ENCODE results near the gene ACY1. TPM values are rescaled to one million over a fixed set of nuclear protein-coding genes. Genes with fewer than 3 reads are reported as not detected.

ACY1 gene
- total and polyA plus RNA-seq, 2 of the 13 experiments (the other 11 are each of a cell fraction or from before 2014, with no cell fraction given): 113 to 162 TPM

DNA sequence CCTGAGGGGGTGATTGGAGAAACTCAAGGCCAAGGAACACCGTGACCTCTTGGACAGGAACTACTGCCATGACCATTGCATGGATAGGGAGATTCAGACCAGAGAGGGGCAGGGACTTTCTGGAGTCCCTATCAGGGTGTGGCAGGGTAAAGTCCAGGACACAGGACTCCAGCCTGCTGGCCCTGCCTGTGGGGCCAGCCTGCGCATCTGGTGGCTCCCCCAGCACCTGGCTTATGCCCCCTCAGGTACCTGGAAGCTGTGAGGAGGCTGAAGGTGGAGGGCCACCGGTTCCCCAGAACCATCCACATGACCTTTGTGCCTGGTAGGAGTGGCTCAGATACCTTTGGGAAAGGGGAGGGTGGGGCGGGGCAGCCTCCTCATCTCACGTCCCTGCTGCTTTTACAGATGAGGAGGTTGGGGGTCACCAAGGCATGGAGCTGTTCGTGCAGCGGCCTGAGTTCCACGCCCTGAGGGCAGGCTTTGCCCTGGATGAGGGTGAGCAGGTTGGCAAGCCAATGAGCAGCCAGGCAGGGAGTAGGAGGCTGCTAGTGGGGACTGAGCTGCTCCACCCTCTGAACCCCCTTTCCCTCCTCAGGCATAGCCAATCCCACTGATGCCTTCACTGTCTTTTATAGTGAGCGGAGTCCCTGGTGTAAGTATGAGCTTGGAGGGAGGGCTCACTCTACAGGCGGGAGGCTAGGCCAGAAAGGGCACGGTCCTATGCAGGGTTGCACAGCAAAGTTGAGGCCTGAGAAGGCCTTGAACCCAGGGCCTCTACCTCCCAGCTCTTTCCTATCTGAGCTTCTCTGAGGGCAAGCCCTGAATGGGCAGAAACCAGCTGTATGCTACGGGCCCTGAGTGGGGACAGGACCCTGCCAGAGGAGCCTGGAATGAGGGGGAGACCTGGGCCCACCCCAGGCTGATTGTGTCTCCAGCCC, 2.9 kb downstream of the ACY1 start (continued):
- TF ChIP-seq MTA1 (CRISPR knock-in tag; IDR thresholded peaks at IDR 0.05; ENCODE audit: borderline replicate concordance) (no peak), ZNF207 (IDR thresholded peaks at IDR 0.05; ENCODE audit: borderline replicate concordance) (no peak), GABPA (IDR thresholded peaks at IDR 0.05; ENCODE audit: low read depth, low read length) (no peak), GABPA (CRISPR knock-in tag; IDR thresholded peaks at IDR 0.05; ENCODE audit: low read depth) (no peak), JARID2 (CRISPR knock-in tag; IDR thresholded peaks at IDR 0.05; ENCODE audit: insufficient replicate concordance) (no peak), KLF12 (CRISPR knock-in tag; IDR thresholded peaks at IDR 0.05; ENCODE audit: borderline replicate concordance) (no peak), PAF1 (CRISPR knock-in tag; IDR thresholded peaks at IDR 0.05) (no peak), ZNF709 (CRISPR knock-in tag; IDR thresholded peaks at IDR 0.05) (no peak), SNAI1 (CRISPR knock-in tag; IDR thresholded peaks at IDR 0.05; ENCODE audit: borderline replicate concordance) (no peak), ZNF768 (CRISPR knock-in tag; IDR thresholded peaks at IDR 0.05) (peak; percentile 90), MXI1 (IDR thresholded peaks at IDR 0.05; ENCODE audit: borderline replicate concordance, low read depth, low read length) (no peak), IKZF4 (CRISPR knock-in tag; IDR thresholded peaks at IDR 0.05; ENCODE audit: borderline replicate concordance, low read depth, not compliant biosample characterization) (no peak)
- TF ChIP-seq, protein P1, sequence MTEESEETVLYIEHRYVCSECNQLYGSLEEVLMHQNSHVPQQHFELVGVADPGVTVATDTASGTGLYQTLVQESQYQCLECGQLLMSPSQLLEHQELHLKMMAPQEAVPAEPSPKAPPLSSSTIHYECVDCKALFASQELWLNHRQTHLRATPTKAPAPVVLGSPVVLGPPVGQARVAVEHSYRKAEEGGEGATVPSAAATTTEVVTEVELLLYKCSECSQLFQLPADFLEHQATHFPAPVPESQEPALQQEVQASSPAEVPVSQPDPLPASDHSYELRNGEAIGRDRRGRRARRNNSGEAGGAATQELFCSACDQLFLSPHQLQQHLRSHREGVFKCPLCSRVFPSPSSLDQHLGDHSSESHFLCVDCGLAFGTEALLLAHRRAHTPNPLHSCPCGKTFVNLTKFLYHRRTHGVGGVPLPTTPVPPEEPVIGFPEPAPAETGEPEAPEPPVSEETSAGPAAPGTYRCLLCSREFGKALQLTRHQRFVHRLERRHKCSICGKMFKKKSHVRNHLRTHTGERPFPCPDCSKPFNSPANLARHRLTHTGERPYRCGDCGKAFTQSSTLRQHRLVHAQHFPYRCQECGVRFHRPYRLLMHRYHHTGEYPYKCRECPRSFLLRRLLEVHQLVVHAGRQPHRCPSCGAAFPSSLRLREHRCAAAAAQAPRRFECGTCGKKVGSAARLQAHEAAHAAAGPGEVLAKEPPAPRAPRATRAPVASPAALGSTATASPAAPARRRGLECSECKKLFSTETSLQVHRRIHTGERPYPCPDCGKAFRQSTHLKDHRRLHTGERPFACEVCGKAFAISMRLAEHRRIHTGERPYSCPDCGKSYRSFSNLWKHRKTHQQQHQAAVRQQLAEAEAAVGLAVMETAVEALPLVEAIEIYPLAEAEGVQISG (CRISPR knock-in tag; IDR thresholded peaks at IDR 0.05): no peak
- TF ChIP-seq, protein P2, sequence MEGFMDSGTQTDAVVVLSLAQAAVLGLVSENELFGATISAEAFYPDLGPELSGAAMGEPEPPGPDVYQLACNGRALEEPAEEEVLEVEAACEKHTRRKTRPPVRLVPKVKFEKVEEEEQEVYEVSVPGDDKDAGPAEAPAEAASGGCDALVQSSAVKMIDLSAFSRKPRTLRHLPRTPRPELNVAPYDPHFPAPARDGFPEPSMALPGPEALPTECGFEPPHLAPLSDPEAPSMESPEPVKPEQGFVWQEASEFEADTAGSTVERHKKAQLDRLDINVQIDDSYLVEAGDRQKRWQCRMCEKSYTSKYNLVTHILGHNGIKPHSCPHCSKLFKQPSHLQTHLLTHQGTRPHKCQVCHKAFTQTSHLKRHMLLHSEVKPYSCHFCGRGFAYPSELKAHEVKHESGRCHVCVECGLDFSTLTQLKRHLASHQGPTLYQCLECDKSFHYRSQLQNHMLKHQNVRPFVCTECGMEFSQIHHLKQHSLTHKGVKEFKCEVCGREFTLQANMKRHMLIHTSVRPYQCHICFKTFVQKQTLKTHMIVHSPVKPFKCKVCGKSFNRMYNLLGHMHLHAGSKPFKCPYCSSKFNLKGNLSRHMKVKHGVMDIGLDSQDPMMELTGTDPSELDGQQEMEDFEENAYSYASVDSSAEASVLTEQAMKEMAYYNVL (CRISPR knock-in tag; IDR thresholded peaks at IDR 0.05; ENCODE audit: borderline replicate concordance): no peak
- TF ChIP-seq, protein P3, sequence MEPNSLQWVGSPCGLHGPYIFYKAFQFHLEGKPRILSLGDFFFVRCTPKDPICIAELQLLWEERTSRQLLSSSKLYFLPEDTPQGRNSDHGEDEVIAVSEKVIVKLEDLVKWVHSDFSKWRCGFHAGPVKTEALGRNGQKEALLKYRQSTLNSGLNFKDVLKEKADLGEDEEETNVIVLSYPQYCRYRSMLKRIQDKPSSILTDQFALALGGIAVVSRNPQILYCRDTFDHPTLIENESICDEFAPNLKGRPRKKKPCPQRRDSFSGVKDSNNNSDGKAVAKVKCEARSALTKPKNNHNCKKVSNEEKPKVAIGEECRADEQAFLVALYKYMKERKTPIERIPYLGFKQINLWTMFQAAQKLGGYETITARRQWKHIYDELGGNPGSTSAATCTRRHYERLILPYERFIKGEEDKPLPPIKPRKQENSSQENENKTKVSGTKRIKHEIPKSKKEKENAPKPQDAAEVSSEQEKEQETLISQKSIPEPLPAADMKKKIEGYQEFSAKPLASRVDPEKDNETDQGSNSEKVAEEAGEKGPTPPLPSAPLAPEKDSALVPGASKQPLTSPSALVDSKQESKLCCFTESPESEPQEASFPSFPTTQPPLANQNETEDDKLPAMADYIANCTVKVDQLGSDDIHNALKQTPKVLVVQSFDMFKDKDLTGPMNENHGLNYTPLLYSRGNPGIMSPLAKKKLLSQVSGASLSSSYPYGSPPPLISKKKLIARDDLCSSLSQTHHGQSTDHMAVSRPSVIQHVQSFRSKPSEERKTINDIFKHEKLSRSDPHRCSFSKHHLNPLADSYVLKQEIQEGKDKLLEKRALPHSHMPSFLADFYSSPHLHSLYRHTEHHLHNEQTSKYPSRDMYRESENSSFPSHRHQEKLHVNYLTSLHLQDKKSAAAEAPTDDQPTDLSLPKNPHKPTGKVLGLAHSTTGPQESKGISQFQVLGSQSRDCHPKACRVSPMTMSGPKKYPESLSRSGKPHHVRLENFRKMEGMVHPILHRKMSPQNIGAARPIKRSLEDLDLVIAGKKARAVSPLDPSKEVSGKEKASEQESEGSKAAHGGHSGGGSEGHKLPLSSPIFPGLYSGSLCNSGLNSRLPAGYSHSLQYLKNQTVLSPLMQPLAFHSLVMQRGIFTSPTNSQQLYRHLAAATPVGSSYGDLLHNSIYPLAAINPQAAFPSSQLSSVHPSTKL (CRISPR knock-in tag; IDR thresholded peaks at IDR 0.05): no peak
- TF ChIP-seq, protein P4, sequence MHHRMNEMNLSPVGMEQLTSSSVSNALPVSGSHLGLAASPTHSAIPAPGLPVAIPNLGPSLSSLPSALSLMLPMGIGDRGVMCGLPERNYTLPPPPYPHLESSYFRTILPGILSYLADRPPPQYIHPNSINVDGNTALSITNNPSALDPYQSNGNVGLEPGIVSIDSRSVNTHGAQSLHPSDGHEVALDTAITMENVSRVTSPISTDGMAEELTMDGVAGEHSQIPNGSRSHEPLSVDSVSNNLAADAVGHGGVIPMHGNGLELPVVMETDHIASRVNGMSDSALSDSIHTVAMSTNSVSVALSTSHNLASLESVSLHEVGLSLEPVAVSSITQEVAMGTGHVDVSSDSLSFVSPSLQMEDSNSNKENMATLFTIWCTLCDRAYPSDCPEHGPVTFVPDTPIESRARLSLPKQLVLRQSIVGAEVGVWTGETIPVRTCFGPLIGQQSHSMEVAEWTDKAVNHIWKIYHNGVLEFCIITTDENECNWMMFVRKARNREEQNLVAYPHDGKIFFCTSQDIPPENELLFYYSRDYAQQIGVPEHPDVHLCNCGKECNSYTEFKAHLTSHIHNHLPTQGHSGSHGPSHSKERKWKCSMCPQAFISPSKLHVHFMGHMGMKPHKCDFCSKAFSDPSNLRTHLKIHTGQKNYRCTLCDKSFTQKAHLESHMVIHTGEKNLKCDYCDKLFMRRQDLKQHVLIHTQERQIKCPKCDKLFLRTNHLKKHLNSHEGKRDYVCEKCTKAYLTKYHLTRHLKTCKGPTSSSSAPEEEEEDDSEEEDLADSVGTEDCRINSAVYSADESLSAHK (CRISPR knock-in tag; IDR thresholded peaks at IDR 0.05; ENCODE audit: borderline replicate concordance): no peak
- TF ChIP-seq, protein P5, sequence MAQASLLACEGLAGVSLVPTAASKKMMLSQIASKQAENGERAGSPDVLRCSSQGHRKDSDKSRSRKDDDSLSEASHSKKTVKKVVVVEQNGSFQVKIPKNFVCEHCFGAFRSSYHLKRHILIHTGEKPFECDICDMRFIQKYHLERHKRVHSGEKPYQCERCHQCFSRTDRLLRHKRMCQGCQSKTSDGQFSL (CRISPR knock-in tag; IDR thresholded peaks at IDR 0.05): no peak

Data from HepG2 (cell line).